Measurements from ENCODE around the gene MYLK.

GRCh38 chr3:123655400-123655799 lies 228.7 kb downstream of the MYLK start:
- TF ChIP-seq, protein P1, sequence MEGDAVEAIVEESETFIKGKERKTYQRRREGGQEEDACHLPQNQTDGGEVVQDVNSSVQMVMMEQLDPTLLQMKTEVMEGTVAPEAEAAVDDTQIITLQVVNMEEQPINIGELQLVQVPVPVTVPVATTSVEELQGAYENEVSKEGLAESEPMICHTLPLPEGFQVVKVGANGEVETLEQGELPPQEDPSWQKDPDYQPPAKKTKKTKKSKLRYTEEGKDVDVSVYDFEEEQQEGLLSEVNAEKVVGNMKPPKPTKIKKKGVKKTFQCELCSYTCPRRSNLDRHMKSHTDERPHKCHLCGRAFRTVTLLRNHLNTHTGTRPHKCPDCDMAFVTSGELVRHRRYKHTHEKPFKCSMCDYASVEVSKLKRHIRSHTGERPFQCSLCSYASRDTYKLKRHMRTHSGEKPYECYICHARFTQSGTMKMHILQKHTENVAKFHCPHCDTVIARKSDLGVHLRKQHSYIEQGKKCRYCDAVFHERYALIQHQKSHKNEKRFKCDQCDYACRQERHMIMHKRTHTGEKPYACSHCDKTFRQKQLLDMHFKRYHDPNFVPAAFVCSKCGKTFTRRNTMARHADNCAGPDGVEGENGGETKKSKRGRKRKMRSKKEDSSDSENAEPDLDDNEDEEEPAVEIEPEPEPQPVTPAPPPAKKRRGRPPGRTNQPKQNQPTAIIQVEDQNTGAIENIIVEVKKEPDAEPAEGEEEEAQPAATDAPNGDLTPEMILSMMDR (IDR thresholded peaks at IDR 0.05): no peak
- no peak for TF ChIP-seq POLR2A (IDR thresholded peaks at IDR 0.05)
